KOPT-K1 (cell line): Measurements from ENCODE around the gene DDX10.

ENCODE experiments used
- H3K27ac ChIP-seq: fragments of 200-600 bp; sonication (generic); 2 replicates; pipeline ENCODE4 v1.5.1; 2016; ENCODE audit warnings: antibody characterized with exemption, mild to moderate bottlenecking, low read depth, low read length; ENCODE audit not compliant: poor library complexity, severe bottlenecking
- H3K36me3 ChIP-seq: fragments of 200-600 bp; sonication (generic); 2 replicates; pipeline ENCODE4 v1.5.1; 2017; ENCODE audit warnings: antibody characterized with exemption, mild to moderate bottlenecking, low read length, moderate library complexity; ENCODE audit not compliant: insufficient read depth
- H3K9me3 ChIP-seq: fragments of 200-600 bp; sonication (generic); 2 replicates; pipeline ENCODE4 v1.5.1; 2017; ENCODE audit warnings: antibody characterized with exemption, low read length, mild to moderate bottlenecking; ENCODE audit not compliant: insufficient read depth, poor library complexity, severe bottlenecking

DDX10 gene

GRCh38 chr11:108835624-108836023 lies 170.8 kb downstream of the DDX10 start:
- no peaks in the 10 kb centered on the region for H3K9me3 ChIP-seq
- peaks cover 14% of the 10 kb centered on the region for H3K36me3 ChIP-seq
- no peak overlapping the region for H3K27ac ChIP-seq

- Histone ChIP-seq H3K9me3 (no peaks in the 10 kb centered on the region), H3K27ac (no peak overlapping the region), H3K36me3 (peaks cover 23% of the 10 kb centered on the region)
These were observed 171.7 kb downstream of the DDX10 start for GRCh38 chr11:108836541-108836940.

- no peak overlapping the region for H3K27ac ChIP-seq
- no peaks in the 10 kb centered on the region for H3K9me3 ChIP-seq
- H3K36me3 ChIP-seq: peaks cover 25% of the 10 kb centered on the region
These were observed 173.4 kb downstream of the DDX10 start for GRCh38 chr11:108838102-108838791.

GRCh38 chr11:108838792-108839105 lies 173.9 kb downstream of the DDX10 start:
- Histone ChIP-seq H3K36me3 (peaks cover 25% of the 10 kb centered on the region), H3K9me3 (no peaks in the 10 kb centered on the region), H3K27ac (no peak overlapping the region)

GRCh38 chr11:108846009-108846408 lies 181.1 kb downstream of the DDX10 start:
- Histone ChIP-seq H3K27ac (no peak overlapping the region), H3K9me3 (no peaks in the 10 kb centered on the region), H3K36me3 (peaks cover 16% of the 10 kb centered on the region)

- no peaks in the 10 kb centered on the region for H3K9me3 ChIP-seq
- peaks cover 9% of the 10 kb centered on the region for H3K36me3 ChIP-seq
These were observed 182.6 kb downstream of the DDX10 start for GRCh38 chr11:108847298-108847990.

GRCh38 chr11:108851781-108852180 lies 186.9 kb downstream of the DDX10 start:
- no peaks in the 10 kb centered on the region for H3K9me3 ChIP-seq
- H3K27ac ChIP-seq: no peak overlapping the region
- peaks cover 3% of the 10 kb centered on the region for H3K36me3 ChIP-seq

More at GRCh38 chr11:108847298-108847990, 182.6 kb downstream of the DDX10 start:
- H3K27ac ChIP-seq: no peak overlapping the region

- H3K36me3 ChIP-seq: no peaks in the 10 kb centered on the region; the same call in 1 of the 2 replicates
These were observed 187.8 kb downstream of the DDX10 start for GRCh38 chr11:108852701-108853100.

GRCh38 chr11:108853151-108853550 lies 188.3 kb downstream of the DDX10 start:
- no peaks in the 10 kb centered on the region for H3K9me3 ChIP-seq
- H3K36me3 ChIP-seq: no peaks in the 10 kb centered on the region; the same call in 1 of the 2 replicates
- no peak overlapping the region for H3K27ac ChIP-seq

More at GRCh38 chr11:108852701-108853100, 187.8 kb downstream of the DDX10 start:
- H3K27ac ChIP-seq: no peak overlapping the region
- no peaks in the 10 kb centered on the region for H3K9me3 ChIP-seq

- Histone ChIP-seq H3K27ac (peak overlapping the region; percentile 26), H3K9me3 (no peaks in the 10 kb centered on the region), H3K36me3 (no peaks in the 10 kb centered on the region; the same call in 1 of the 2 replicates)
These were observed 189.0 kb downstream of the DDX10 start for GRCh38 chr11:108853864-108854263.

- Histone ChIP-seq H3K27ac (peak overlapping the region; percentile 26), H3K9me3 (no peaks in the 10 kb centered on the region), H3K36me3 (no peaks in the 10 kb centered on the region; the same call in 1 of the 2 replicates)
These were observed 189.5 kb downstream of the DDX10 start for GRCh38 chr11:108854346-108854745.

GRCh38 chr11:108857382-108857781 lies 192.5 kb downstream of the DDX10 start:
- Histone ChIP-seq H3K27ac (no peak overlapping the region), H3K36me3 (no peaks in the 10 kb centered on the region), H3K9me3 (no peaks in the 10 kb centered on the region)

GRCh38 chr11:108858622-108859021 lies 193.8 kb downstream of the DDX10 start:
- H3K27ac ChIP-seq: no peak overlapping the region
- no peaks in the 10 kb centered on the region for H3K9me3 ChIP-seq
- H3K36me3 ChIP-seq: no peaks in the 10 kb centered on the region

- no peaks in the 10 kb centered on the region for H3K36me3 ChIP-seq
- no peaks in the 10 kb centered on the region for H3K9me3 ChIP-seq
- no peak overlapping the region for H3K27ac ChIP-seq
These were observed 194.6 kb downstream of the DDX10 start for GRCh38 chr11:108859510-108859909.

- Histone ChIP-seq H3K27ac (no peak overlapping the region), H3K9me3 (no peaks in the 10 kb centered on the region), H3K36me3 (no peaks in the 10 kb centered on the region)
These were observed 198.7 kb downstream of the DDX10 start for GRCh38 chr11:108863528-108863927.

GRCh38 chr11:108865406-108865805 lies 200.5 kb downstream of the DDX10 start:
- Histone ChIP-seq H3K36me3 (no peaks in the 10 kb centered on the region), H3K27ac (no peak overlapping the region), H3K9me3 (no peaks in the 10 kb centered on the region)
